B cell (primary cell): Measurements from ENCODE around the gene PMPCA. TPM values are rescaled to one million over a fixed set of nuclear protein-coding genes. Genes with fewer than 3 reads are reported as not detected.

Experiments
- ATAC-seq: fragments of 200-7000 bp; cut with Tn5 transposase; one replicate; pipeline ENCODE4 v1.10.0; 2021; ENCODE audit warnings: low read depth, mild to moderate bottlenecking, moderate number of reproducible peaks, moderate library complexity
- CTCF ChIA-PET: fragments of 350-600 bp; sonication (Branson Sonifier 250); formaldehyde crosslinking; loops from one replicate; lab custom pipeline; 2021; ENCODE audit warnings: antibody characterized with exemption, inconsistent platforms; lab: Charles Lee
- POLR2A ChIA-PET: fragments of 350-600 bp; sonication (Branson Sonifier 250); formaldehyde crosslinking; loops from one replicate; lab custom pipeline; 2021; ENCODE audit warnings: antibody characterized with exemption; lab: Charles Lee
- DNase-seq: peaks from one replicate; pipeline ENCODE4 v3.0.0; 2013
- H2AFZ ChIP-seq: 2 replicates; pipeline ENCODE4 v1.6.1; 2012; ENCODE audit warnings: mild to moderate bottlenecking, low read depth, low read length; ENCODE audit not compliant: insufficient read depth, poor library complexity, severe bottlenecking
- H3K27ac ChIP-seq, 2 donors: 1 replicate in 1 of 2; 2 replicates in 1 of 2; pipeline ENCODE4 v1.5.1; 2012 to 2013; ENCODE audit warnings: low read length in 2 of 2, mild to moderate bottlenecking in 2 of 2, moderate library complexity in 1 of 2
- H3K27me3 ChIP-seq, 4 experiments: fragments of 200-600 bp in 1 of 4; sonication (generic) in 1 of 4; replicated peaks in 1 of 4; 1 replicate in 2 of 4; 2 replicates in 2 of 4; pipeline versions ENCODE4 v1.6.1 to v1.7.0; 2013 to 2016; ENCODE audit warnings: low read length in 3 of 4, mild to moderate bottlenecking in 2 of 4, mixed read lengths in 1 of 4, moderate library complexity in 1 of 4; ENCODE audit not compliant: insufficient read depth in 4 of 4, control insufficient read depth in 3 of 4; ENCODE audit errors: control extremely low read depth in 1 of 4
- H3K36me3 ChIP-seq, 2 experiments: replicated peaks in 1 of 2; 1 replicate in 1 of 2; 2 replicates in 1 of 2; pipeline versions ENCODE4 v1.6.1 to v1.7.1; 2013; ENCODE audit warnings: low read length in 1 of 2; ENCODE audit not compliant: insufficient read depth in 2 of 2, control insufficient read depth in 1 of 2; ENCODE audit errors: control extremely low read depth in 1 of 2, extremely low read depth in 1 of 2
- H3K4me1 ChIP-seq, 2 donors: fragments of 200-600 bp in 1 of 2; sonication (generic) in 1 of 2; 1 replicate in 1 of 2; 2 replicates in 1 of 2; pipeline versions ENCODE4 v1.5.1 to v1.6.1; 2013 to 2017; ENCODE audit warnings: low read length in 2 of 2; ENCODE audit not compliant: control insufficient read depth in 2 of 2, insufficient read depth in 2 of 2
- H3K4me2 ChIP-seq: replicated peaks from 2 replicates; pipeline ENCODE3; 2012; ENCODE audit warnings: mild to moderate bottlenecking, low read depth, low read length; ENCODE audit not compliant: poor library complexity, severe bottlenecking
- H3K4me3 ChIP-seq, 5 experiments: fragments of 200-600 bp in 1 of 5; sonication (generic) in 1 of 5; 1 replicate in 3 of 5; 2 replicates in 2 of 5; pipeline versions ENCODE4 v1.5.1 to v1.7.0; 2011 to 2016; ENCODE audit warnings: low read length in 4 of 5, mild to moderate bottlenecking in 4 of 5, low read depth in 2 of 5, control low read depth in 1 of 5, moderate library complexity in 1 of 5; ENCODE audit not compliant: insufficient read depth in 1 of 5; ENCODE audit errors: control extremely low read depth in 1 of 5, extremely low read depth in 1 of 5
- H3K79me2 ChIP-seq: fragments of 200-600 bp; sonication (generic); one replicate; pipeline ENCODE4 v1.6.0; 2016; ENCODE audit warnings: low read length; ENCODE audit not compliant: control insufficient read depth, insufficient read depth
- H3K9ac ChIP-seq: fragments of 200-600 bp; sonication (generic); 2 replicates; pipeline ENCODE4 v1.6.1; 2017; ENCODE audit warnings: mild to moderate bottlenecking, low read length, moderate library complexity
- H3K9me3 ChIP-seq, 3 donors: one replicate each; pipeline versions ENCODE4 v1.6.1 to v1.7.1; 2013; ENCODE audit warnings: low read length in 2 of 3; ENCODE audit not compliant: control insufficient read depth in 2 of 3, insufficient read depth in 1 of 3; ENCODE audit errors: control extremely low read depth in 1 of 3
- H4K20me1 ChIP-seq: 2 replicates; pipeline ENCODE4 v1.6.0; 2012; ENCODE audit warnings: mild to moderate bottlenecking, low read length; ENCODE audit not compliant: insufficient read depth, control insufficient read depth, poor library complexity, severe bottlenecking
- H3K27ac Mint-ChIP-seq: one replicate; pipeline ENCODE4 v1.8.0; 2021; ENCODE audit warnings: mixed read lengths
- H3K27me3 Mint-ChIP-seq: one replicate; pipeline ENCODE4 v1.8.0; 2021; ENCODE audit warnings: mixed read lengths
- H3K4me1 Mint-ChIP-seq: one replicate; pipeline ENCODE4 v1.8.0; 2021; ENCODE audit warnings: mixed read lengths
- H3K4me3 Mint-ChIP-seq: one replicate; pipeline ENCODE4 v1.8.0; 2021; ENCODE audit warnings: mixed read lengths
- H3K9me3 Mint-ChIP-seq: one replicate; pipeline ENCODE4 v1.8.0; 2022; ENCODE audit warnings: mixed read lengths; ENCODE audit not compliant: insufficient read depth
- CTCF ChIP-seq: fragments of 200-600 bp; IDR thresholded peaks from one replicate; pipeline ENCODE4 v1.8.0; 2022; ENCODE audit warnings: antibody characterized with exemption, mild to moderate bottlenecking
- EZH2 ChIP-seq: IDR thresholded peaks from 2 replicates; pipeline ENCODE4 v1.6.1; 2012; ENCODE audit warnings: borderline replicate concordance, low read depth, mild to moderate bottlenecking, moderate library complexity, low read length; ENCODE audit not compliant: insufficient read depth, poor library complexity, severe bottlenecking
- WGBS: methylation state at CpG from one replicate; pipeline ENCODE4 v1.1.5; 2013; ENCODE audit warnings: missing lambda C conversion rate; ENCODE audit not compliant: insufficient coverage; 5-methylcytosine and 5-hydroxymethylcytosine counted together
- intact Hi-C: fragments of 100-400 bp; cut with micrococcal nuclease; formaldehyde crosslinking; loops from one replicate; pipeline ENCODE4 v1.10.0; 2022
- polyA plus RNA-seq: library from polyadenylated mRNA; depleted of rRNA; stranded (reverse); fragments of >200 nt; gene quantifications from 2 replicates; pipeline ENCODE4 v1.2.3, GENCODE V29; 2012
- total RNA-seq, 2 donors: library from RNA; stranded (reverse); fragments of 120-200 nt in 1 of 2; gene quantifications; 1 replicate in 1 of 2; 2 replicates in 1 of 2; pipeline versions ENCODE4 v1.2.3 to v1.2.4, GENCODE V29; 2013 to 2022

The PMPCA gene
- total and polyA plus RNA-seq, 2 donors (not counting 1 experiment from before 2014, with no cell fraction given): 64.4 to 72.2 TPM

- no peaks in the 10 kb centered on the region for H3K9me3 ChIP-seq
- peak overlapping the region in 1 of 2 donors; percentile 55 for H3K27ac ChIP-seq
- Mint-ChIP-seq H3K9me3 (no peaks in the 10 kb centered on the region), H3K27ac (peak overlapping the region; percentile 59), H3K4me3 (peak overlapping the region; percentile 84), H3K4me1 (peaks cover 26% of the 10 kb centered on the region), H3K27me3 (no peaks in the 10 kb centered on the region)
- no peak for TF ChIP-seq EZH2
- no peak for TF ChIP-seq CTCF
- peaks cover 53% of the 10 kb centered on the region for H3K79me2 ChIP-seq
- intact Hi-C loops: loop anchor here (1.0 to 2.0 kb wide), 3 partner anchors 28 to 44 kb away; partner anchors contain the start of genes ENTR1, PMPCA, SEC16A and SNAPC4
- ATAC-seq (peak; percentile 71), DNase-seq (peak; percentile 80)
- H3K4me2 ChIP-seq: peak overlapping the region; percentile 98
- ChIA-PET POLR2A (interaction anchor here (0.6 to 1.3 kb wide), 2 partner anchors 12 to 29 kb away, joined by 4 to 7 read pairs; partner anchors contain the start of genes ENTR1 and PMPCA), CTCF (interaction anchor here (0.9 to 1.3 kb wide), 3 partner anchors 26 to 193 kb away, joined by 3 to 4 read pairs (median 3); no protein-coding TSS in a partner anchor)
- peak overlapping the region; percentile 31 to 79 (median 70) for H3K4me3 ChIP-seq
- H4K20me1 ChIP-seq: peaks cover 60% of the 10 kb centered on the region
- H3K27me3 ChIP-seq: no peaks in the 10 kb centered on the region
- under 1% methylated on average over 91 of the region's 91 CpGs for WGBS
- peaks cover 21 to 28% of the 10 kb centered on the region in 2 donors for H3K4me1 ChIP-seq
- H3K36me3 ChIP-seq: peaks cover 0 to 14% of the 10 kb centered on the region in 2 experiments
- peak overlapping the region; percentile 88 for H2AFZ ChIP-seq
- peak overlapping the region; percentile 82 for H3K9ac ChIP-seq
These were observed 28.4 kb downstream of the PMPCA start for GRCh38 chr9:136438548-136439480.
